ENCODE results near the gene PLA2G7.
"Not testable (repeated sequence)": the region's sequence is repeated elsewhere in the genome, so short reads cannot be mapped to it uniquely, and the experiment has no call there.

The PLA2G7 gene

DNA sequence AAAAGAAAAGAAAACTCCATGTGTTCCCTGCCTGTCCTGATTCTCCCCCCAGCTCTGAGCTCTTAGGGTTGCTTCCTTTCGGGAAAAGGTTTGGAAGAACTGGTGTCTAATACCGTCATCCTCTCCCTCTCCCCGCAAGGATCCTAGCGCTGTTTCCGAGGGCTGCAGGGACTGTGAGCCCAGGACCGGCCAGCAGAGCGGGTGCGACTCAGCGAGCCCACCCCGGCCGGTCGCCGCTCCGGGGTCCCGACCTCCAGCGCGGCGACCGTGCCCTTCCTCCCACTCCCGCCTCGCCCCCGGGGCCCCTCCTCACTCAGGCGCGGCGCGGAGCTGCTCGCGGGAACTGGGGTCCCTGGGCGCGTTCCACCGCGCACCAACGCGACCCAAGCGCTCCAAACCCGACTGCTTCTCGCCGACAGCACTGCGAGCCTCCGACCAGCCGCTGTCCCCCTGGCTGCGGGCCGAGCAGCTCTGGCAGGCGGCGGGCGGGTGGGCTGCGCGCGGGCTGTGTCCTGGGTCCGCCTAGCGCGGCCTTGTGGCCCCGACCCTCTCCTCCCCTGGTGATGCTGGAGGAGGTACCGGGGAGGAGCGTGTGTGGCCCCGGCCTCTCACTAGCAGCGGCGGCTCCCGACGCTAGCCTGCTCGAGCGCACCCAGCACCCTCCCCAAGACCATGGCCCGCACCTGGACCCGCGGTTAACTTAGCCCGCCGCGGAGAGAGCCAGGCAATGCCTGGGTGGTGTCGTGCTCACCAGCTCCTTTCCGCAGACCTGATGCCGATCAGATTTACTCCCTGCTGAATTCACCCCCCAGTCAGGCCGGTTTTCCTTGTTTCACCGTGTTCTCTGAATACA lies at the start of gene PLA2G7:
TSS of gene PLA2G7 (minus strand) at position 509 of the 853 bp plus-strand sequence. CDS start 12,484 bp downstream, outside the sequence.
- no peak for DNase-seq (ENCODE audit: low read depth in 2 of 3, low spot score in 2 of 3)

DNA sequence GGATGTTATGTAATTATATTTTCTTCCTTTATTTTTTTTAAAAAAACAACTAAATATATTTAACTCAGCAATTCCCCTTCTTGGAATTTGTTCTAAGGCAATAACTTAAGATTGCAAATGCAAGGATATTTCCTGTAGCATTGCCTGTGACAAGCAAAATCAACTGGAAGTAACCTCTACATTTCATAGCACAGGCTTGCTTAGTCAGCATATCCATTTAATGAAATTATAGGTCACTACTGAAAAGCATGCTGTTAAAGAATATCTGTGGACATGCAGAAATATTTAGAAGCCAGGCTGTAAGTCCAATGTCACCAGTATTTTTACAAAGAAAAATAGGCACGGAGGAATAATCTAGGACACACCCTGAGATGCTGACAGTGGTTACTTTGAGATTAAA lies 49.4 kb upstream of the PLA2G7 start:
- DNase-seq (ENCODE audit: low read depth in 2 of 3, low spot score in 2 of 3), result no peak

DNA sequence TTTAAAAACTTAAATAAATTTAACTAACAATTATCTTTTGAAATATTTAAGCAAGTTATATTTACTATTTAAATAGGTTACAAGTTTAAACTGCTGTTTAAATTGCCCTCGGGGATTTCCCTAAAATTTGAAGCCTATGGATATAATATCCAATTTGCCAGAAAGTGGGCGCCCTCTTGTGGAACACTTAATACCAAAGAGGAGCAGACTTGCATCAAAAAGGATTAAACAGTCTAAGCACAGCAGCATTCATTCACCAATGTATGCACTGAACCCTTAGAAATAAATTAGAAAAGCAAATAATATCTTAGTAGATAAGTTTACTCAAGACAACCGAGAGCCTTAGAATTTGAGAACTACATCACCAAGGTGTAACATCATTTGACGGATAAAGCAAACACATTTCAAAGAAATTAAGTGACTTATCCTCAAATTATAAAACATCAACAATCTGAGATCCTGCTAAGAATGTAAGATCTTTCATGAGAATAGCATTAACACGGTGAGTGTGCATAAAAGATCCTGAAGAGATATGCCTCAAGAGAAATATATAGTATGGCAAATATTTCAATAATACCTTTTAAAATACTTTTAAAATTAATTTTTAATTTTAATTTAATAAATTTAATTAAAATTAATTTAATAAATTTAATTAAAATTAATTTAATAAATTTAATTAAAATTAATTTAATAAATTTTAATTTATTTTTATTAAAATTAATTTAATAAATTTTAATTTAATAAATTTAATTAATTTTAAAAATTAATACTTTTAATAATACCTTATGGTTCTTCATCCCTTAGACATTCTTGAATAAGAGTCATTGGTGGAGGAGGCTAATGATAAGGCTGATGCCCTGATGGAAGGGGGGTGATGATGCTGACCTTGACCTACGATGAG lies 46.6 kb upstream of the PLA2G7 start:
- peak in 1 of 3 experiments; percentile 7 for DNase-seq (ENCODE audit: low read depth in 2 of 3, low spot score in 2 of 3)

DNA sequence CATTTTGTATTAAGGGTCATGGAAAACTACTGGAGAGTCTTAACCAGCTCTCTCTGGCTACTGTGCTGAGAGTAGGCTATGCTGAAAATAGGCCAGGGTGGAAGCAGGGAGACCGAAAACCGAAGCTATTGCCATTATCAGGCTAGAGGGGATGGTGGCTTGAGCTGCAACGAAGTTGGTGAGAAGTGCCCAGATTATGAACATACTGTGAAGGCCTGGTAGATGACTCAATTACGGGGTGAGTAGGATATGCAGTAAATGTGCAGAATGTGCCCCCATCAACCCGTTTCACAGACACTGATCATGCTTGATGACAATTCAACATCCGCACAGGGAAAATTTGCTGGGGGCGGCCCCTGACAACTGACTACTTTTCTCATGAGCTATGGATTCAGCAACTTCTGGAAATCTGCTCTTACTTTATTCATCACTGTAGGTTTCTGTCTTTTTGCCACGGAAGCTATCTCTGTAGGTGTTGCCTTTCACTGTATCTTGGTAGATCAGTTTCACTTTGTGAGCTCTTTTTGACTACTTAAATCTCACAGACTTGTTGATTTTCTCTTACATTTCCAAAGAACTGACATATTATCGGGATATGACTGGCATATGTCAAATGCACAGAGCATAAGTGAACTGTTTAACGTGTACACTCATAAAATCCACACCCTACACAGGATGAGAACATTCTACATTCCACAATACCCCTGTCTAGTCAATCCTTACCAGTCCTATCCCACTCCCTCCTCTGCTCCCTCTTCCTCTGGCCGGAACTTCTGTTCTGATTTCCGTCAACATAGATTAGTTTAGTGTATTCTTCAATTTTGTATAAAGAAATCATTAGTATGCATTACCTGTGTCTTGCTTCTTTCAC lies 42.5 kb upstream of the PLA2G7 start:
- no peak for DNase-seq (ENCODE audit: low read depth in 2 of 3, low spot score in 2 of 3)

DNA sequence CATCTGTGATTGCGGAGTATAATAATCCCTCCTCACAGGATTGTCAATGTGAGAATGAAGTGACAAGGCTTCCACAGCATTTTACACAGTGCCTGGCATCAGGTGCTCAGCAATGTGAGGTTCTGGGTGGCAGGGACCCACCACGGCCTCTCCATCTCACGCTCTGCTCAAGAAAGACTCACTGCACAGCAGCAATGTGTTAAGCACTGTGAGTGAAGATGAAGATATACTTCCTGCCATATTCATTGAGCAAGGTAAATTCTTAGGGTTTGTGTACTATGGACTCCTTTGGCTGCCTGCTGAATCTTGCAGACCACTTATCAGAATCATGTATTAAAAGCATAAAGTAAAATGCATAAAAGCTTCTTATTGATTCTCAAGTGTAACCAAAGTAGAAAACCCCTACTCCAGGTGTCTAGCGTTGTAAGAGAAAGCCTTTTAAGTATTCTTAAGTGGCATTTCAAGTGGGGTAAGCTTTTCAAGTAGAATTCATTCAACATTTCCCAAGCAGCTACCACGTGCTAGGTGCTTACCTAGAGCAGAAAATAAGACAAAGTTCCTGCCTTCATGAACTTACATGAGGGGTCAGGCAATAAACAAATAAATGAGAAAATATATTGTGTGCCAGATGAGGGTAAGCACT lies 41.0 kb upstream of the PLA2G7 start:
- no peak for DNase-seq (ENCODE audit: low read depth in 2 of 3, low spot score in 2 of 3)

DNA sequence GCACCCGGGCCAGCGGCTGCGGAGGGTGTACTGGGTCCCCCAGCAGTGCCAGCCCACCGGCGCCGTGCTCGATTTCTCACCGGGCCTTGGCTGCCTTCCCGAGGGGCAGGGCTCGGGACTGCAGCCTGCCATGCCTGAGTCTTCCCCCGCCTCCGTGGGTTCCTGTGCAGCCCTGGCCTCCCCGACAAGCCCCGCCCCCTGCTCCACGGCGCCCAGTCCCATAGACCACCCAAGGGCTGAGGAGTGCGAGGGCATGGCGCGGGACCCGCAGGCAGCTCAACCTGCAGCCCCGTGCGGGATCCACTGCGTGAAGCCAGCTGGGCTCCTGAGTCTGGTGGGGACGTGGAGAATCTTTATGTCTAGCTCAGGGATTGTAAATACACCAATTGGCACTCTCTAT lies 39.6 kb upstream of the PLA2G7 start:
- not testable (repeated sequence) for DNase-seq (ENCODE audit: low read depth in 2 of 3, low spot score in 2 of 3)

DNA sequence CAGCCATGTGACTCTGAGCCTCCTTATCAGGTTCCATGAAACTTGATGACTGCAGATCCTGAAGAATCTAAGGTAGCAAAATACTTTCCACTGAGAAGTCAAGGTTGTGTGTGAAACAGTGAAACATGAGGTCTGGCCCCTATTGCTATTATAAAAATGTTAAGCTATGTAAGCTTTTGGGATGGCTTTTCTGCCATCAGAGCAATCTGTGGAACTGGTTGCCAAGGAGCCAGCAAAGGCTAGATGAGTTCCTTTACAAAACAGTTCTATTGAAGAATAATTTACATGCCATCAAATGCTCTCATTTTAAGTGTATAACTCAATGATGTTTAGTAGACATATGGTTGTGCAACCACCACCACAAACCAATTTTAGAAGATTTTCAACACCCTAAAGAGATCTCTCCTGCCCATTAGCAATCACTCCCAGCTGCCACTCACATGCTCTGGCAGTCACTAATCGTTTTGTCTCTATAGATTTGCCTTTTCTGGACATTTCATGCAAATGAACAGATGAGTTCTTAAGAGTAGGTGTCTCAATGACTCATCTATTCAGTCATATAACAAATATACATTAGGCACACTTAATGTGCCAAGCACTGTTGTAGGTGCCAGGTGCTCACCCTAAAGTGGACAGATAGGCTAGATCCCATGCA lies 38.2 kb upstream of the PLA2G7 start:
- DNase-seq (ENCODE audit: low read depth in 2 of 3, low spot score in 2 of 3), result no peak

DNA sequence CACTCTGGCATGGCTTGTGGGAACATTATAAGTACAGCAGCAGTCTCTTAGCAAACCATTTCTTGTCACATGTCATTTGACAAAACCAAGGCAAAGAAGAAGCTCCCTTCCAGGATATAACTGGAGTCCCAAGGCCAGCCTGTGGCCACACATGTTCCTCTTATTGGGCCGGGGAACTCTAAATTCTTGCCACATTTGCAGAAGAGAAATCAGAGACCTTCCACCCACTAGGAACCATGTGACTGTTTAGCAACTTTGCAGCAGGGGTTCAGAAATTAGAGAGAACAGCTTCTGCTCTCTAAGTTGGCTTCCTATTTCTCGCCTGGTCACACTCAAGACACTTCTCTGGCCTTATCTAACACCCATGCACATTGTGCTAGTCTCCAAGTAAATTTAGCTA lies 37.6 kb upstream of the PLA2G7 start:
- no peak for DNase-seq (ENCODE audit: low read depth in 2 of 3, low spot score in 2 of 3)

DNA sequence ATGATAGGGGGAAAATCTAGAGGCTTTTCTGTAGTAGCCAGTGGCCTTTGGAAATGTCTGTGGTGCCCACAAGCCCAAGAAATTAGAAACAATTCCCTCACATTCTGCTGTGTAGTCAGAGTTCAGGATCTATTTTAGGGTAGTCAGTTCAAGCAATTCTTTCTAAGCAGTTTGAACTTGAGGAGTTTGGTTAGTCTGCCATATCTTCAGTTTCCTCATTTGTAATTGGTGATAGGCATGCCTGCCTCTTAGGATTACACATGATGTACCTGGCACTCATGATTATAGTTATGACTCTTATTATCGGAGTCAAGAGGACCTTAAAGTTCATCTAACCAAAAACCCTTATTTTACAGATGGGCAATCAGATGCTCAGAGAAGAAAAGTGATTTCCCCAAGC lies 36.8 kb upstream of the PLA2G7 start:
- DNase-seq (ENCODE audit: low read depth in 2 of 3, low spot score in 2 of 3), result no peak

DNA sequence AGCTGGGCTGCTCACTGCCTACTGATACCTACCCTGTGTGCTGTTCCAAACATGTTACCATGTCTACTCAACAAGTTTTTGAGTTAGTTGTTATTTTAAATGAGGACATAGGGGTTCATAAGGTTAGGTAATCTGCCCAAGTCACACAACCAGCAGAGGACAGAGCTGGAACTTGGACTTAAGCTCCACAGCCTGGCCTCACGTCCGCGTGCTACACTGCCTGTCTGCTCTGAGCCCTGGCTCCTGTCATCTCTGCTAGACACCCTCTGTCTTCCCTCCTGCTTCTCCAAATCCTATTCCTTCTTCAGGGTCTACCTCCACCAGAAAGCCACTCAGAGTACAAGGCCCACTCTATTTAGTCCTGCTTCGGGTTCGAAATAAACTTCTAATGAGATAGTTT lies 29.8 kb upstream of the PLA2G7 start:
- no peak for DNase-seq (ENCODE audit: low read depth in 2 of 3, low spot score in 2 of 3)

DNA sequence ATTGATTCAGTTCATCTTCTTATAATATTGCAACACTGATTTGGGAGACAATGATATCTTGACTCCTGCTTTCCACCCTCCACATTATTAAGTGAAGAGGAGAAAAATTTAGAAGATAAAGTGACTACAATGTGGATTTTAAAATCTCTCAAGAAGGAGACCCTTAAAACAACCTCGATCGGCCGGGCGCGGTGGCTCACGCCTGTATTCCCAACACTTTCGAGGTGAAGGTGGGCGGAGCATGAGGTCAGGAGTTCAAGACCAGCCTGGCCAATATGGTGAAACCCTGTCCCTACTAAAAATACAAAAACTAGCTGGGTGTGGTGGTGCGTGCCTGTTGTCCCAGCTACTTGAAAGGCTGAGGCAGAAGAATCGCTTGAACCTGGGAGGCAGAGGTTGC lies 29.1 kb upstream of the PLA2G7 start:
- DNase-seq (ENCODE audit: low read depth in 2 of 3, low spot score in 2 of 3), result not testable (repeated sequence)

DNA sequence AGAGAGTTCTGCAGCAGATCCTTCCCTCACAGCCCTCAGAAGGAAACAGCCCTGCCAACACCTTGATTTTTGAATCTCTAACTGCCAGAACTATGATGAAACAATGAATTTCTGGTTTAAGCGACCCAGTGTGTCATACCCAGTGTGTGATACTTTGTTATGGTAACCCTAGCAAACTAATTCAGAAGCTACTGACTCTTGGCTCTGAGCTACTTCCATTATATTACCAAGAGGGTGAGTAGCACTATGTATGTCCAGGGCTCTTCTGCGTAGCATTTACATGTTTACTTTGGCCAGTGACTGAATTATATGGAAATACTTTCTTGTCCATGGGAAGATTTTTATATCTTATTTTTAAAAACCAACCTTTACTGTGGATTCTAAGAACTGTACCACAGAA lies 28.3 kb upstream of the PLA2G7 start:
- no peak for DNase-seq (ENCODE audit: low read depth in 2 of 3, low spot score in 2 of 3)

DNA sequence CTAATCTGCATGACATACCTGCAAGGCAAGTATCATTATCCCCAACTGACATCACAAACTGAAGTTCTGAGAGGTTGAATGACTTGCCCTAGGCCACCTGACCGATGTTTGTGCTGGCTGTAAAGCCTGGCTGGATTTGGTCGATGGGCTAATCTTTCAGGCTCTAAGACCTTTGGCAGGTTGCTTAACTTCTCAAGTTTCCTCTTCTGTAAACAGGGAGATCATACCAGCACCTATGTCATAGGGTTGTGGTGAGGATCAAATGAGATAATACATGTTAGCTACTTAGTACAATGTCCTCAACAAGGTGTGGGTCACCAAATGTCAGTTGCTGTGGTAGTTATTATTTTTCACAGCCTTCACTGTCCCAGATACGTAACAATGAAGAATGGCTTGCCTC lies 25.8 kb upstream of the PLA2G7 start:
- no peak for DNase-seq (ENCODE audit: low read depth in 2 of 3, low spot score in 2 of 3)

DNA sequence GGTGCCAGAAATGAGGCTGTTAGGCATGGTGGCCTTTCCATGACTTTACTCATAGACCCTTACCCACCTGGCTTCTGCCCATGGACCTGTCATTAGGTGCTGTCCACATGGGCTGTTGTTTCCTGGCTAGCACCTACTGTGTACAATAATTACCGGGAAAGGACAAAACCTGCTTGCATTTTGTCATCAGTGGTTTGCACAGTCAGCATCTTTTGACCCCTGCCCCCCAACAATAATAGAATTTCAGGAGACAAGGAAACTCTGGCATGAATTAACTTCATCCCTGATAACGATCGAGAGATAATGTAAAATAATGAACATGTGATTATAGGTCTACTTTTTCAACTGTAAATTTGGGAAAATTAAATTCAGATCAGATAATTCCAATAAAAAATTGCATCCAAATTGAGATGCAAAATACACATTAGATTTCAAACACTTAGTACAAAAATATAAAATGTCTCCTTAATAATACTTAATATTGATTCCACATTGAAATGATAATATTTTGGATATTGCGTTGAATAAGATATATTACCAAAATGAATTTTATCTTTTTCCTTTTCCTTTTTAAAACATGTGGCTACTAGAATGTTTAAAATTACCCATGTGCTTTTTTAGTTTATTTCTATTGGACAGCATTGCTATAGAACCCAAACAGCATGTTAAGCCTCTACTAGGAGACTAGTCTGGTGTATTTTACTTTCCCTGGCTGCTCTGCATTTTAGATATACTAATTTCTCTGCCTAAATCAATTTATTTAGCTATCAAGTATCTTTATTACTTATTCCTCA lies 24.0 kb upstream of the PLA2G7 start:
- DNase-seq (ENCODE audit: low read depth in 2 of 3, low spot score in 2 of 3), result no peak

DNA sequence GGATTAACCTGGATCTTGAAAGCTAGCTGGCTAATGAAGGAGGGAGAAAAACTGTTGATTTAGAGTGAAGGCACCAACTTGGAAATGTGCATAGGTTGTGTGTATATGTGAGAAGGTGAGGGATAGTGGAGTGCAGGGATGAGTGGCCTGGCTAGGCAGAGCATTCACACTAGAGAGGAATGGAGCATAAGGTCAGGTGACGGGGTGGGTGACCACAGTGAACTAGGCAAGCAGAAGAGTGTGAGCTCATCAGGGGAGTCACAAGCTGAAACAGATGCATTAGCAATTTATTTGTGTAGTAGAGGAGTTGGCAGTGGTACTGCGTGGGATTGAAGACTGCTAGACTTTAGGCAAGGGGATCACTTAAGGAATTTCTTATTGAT lies 22.0 kb upstream of the PLA2G7 start:
- no peak for DNase-seq (ENCODE audit: low read depth in 2 of 3, low spot score in 2 of 3)

DNA sequence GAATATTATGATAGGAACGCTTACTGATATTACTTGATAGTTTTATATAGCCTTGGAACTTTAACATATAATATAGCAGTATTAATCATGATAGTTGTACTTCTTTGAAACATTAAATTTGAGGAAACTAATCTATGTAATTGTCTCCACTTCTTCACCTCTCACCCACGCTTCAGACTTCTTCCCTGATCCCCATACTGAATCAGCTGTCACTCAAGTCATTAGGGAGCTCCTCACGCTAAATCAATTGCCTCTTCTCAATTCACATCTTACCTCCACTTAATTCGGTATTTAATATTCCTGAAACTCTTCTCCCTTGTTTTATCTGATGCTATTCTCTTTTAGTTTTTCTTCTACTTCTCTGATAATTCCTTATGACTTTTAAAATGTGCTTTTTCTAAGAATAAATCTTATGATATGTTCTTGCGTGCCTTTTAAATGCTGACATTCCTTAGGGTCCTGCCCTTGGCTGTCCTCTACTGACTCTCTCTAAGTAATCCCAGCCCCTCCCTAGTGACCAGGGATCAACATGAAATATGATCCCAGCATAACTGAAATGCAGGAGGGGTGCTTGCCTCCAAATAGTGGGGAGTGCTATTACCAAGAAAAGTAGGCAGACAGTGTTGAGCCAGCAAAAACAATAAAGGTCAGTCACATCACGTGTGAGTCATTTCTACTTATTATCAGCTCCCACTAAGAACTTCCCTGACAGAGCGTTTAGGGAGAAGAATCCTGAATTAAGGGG lies 21.5 kb upstream of the PLA2G7 start:
- no peak for DNase-seq (ENCODE audit: low read depth in 2 of 3, low spot score in 2 of 3)

DNA sequence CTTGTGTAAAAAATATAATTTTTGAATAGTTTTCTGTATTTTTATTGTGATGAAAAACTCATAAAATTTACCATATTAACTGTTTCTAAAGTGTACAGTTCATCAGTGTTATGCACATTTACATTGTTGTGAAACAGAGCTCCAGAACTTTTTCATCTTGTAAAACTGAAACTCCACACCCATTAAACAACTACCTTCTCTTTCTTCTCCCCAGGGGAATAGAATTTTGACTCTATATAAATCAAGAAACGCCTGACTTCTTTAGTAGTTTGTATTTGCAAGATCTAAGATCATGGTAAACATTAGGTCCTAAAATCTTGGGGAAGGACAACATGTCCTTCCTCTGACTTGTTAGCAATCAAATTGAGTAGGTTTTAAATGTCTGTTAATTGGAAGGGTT lies 20.7 kb upstream of the PLA2G7 start:
- DNase-seq (ENCODE audit: low read depth in 2 of 3, low spot score in 2 of 3), result no peak

DNA sequence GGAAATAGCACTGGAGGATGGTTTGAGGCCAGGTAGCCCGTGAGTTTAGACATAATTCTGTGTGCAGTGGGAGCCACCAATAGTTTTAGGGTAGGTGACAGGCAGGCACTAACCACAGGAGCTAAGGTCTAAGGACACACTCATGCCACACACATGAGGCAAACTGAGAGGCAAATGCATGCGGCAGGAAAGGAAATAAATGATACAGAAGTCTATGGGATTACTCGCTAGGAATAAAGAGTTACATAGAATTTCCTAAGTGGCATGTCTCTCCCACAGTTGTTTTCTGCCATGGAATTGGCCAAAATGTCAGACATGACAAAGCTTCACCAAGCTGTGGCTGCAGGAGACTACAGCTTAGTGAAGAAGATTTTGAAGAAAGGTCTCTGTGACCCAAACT lies 16.5 kb upstream of the PLA2G7 start:
- no peak for DNase-seq (ENCODE audit: low read depth in 2 of 3, low spot score in 2 of 3)

DNA sequence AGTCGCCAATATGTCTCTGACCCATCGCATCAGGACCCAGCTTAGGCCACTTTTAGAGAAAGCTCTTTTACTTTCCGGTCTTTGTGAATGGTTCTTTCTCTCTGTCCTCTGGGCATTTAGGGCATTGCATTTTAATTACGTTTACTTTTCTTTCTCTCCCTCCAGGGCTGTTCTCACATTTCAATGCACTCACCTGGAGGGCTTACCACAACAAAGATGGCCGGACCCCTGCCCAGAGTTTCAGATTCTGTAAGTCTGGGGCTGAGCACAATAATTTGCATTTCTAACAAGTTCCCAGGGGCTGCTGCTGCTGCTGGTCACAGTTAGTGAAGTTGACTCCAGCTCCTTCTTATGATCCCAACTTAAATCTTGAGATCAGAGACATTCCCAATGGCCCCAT lies 14.6 kb upstream of the PLA2G7 start:
- no peak for DNase-seq (ENCODE audit: low read depth in 2 of 3, low spot score in 2 of 3)

All from activated CD8-positive, alpha-beta memory T cell treated with anti-CD3 and anti-CD28 coated beads for 48 hours (primary cell).